ENCODE data around the gene UTF1.
"Not testable (repeated sequence)": the region's sequence is repeated elsewhere in the genome, so short reads cannot be mapped to it uniquely, and the experiment has no call there.

Gene UTF1

GRCh38 chr10:133207627-133208026 lies 22.4 kb upstream of the UTF1 start:
- FAIRE-seq: no peak

DNA sequence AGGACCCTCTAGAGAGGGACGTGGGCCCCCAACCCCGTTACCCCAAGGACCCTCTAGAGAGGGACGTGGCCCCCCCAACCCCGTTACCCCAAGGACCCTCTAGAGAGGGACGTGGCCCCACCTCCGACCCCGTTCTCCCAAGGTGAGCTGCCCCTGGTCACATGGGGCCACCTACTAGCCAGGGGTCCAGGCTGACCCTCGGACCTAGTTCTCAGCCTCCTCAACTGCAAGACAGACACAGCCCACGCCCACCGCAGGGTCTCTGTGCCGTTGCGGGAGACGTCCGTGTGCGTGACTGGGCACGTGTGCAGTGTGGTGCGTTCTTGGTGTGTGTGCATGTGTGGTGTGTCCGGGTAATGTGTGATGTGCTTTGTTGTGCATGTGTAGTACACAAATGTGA lies 21.6 kb upstream of the UTF1 start:
- FAIRE-seq: no peak
- DNase-seq (ENCODE audit: extremely low spot score, insufficient read length, low read depth): no peak

More at GRCh38 chr10:133207627-133208026, 22.4 kb upstream of the UTF1 start:
- no peak for DNase-seq (ENCODE audit: extremely low spot score, insufficient read length, low read depth)

DNA sequence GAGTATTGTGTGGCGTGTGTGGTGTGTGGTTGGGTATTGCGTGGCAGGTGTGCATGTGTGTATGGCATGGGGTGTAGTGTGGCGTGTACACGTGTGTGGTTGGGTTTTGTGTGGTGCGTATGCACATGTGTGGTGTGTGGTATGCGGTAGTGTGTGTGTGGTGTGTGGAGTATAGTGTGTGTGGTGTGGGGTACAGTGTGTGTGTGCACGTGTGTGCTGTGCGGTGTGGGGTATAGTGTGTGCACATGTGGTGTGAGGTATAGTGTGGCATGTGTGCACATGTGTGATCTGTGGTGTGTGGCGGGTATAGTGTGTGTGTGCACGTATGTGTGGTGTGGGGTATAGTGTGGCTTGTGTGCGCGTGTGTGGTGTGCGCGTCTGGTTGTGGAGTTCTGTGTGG lies 20.9 kb upstream of the UTF1 start:
- DNase-seq (ENCODE audit: extremely low spot score, insufficient read length, low read depth) (no peak), FAIRE-seq (no peak)

DNA sequence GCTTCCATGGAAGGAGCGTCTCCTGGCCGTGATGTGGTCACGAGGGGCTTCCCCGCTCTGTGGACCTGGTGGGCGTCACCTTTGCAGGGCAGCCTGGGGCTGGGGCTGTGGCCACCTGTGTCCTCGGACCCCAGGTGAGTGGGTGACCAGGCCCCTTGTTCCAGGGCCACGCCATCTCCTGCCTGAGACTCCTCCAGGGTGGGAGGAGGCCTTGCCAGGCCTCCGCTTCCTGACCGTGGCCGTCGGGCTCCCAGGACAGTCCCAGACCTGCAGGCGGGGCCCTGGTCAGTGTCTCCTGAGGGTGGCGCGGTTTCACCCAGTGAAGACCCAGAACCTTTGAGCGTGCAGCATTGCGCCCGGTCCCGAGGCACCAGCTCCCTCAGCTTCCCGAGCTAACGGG lies 20.4 kb upstream of the UTF1 start:
- DNase-seq (ENCODE audit: extremely low spot score, insufficient read length, low read depth): no peak
- no peak for FAIRE-seq

DNA sequence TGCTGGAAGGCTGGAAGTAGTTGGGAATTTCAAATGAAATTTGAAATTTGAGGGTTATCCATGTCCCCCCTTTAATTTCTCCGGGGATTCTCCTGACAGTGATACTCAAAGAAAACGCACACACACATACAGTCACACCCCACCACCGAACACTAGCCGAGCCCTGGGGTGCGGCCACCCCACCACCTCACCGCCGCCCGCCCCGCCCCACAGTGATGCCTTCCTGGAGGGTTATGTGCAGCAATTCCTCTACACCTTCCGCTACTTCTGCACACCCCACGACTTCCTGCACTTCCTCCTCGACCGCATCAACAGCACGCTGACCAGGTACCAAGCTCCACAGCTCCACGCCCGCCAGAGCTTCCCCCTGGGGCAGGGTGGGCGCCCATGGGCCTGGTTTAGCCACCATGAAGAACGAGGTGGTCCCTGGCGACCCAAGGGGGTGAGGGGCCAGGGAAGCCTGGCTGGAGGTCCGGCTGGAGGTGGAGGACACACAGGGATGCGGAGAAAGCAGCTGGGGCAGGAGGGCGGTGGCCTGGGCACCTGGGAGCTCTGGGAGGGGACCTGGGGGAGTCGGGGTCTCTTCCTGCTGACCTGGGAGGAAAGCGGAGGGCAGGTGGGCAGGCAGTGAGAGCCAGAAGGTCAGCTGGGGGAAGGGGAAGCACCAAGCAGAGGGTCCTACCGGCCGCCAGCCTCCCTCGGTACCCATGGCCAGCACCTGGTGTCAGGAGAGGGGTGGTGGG lies 19.4 kb upstream of the UTF1 start:
- DNase-seq (ENCODE audit: extremely low spot score, insufficient read length, low read depth): no peak
- FAIRE-seq: no peak

GRCh38 chr10:133211141-133211830 lies 18.7 kb upstream of the UTF1 start:
- FAIRE-seq: no peak
- DNase-seq (ENCODE audit: extremely low spot score, insufficient read length, low read depth): no peak

DNA sequence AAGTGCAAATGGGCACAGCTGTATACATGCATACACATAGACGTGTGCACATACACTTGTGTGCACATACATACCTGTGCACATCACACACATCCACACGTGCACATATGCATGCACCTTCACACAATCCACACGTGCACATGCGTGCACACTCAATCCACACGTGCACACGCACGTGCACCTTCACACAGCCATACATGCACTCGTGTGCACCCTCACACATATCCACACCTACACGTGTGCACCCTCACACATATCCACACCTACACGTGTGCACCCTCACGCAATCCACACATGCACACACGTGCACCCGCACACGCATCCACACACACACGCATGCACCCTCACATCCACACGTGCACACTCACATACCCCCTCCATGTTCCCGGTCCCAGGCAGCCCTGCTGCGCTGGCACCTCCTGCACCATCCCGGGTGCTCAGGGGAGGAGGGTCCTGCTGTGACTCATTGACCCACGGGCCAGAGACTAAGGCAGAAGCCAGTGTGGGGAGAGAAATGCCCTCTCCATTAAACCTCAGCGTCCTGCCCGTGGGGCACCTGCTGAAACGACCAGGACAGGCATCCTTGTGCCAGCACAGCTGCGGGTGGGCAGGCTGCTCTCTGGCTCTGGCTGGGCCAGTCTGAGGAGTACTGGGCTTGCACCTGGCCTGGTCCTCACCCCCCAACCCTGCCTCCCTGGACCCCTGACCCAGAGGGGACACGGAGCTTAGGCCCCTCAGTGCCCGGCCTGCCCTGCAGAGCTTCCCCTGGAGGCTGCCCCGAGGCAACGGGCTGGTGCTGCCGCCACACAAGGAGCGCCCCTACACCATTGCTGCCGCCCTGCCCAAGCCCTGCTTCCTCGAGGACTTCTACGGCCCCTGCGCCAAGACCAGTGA lies 17.8 kb upstream of the UTF1 start:
- FAIRE-seq (no peak), DNase-seq (ENCODE audit: extremely low spot score, insufficient read length, low read depth) (no peak)

DNA sequence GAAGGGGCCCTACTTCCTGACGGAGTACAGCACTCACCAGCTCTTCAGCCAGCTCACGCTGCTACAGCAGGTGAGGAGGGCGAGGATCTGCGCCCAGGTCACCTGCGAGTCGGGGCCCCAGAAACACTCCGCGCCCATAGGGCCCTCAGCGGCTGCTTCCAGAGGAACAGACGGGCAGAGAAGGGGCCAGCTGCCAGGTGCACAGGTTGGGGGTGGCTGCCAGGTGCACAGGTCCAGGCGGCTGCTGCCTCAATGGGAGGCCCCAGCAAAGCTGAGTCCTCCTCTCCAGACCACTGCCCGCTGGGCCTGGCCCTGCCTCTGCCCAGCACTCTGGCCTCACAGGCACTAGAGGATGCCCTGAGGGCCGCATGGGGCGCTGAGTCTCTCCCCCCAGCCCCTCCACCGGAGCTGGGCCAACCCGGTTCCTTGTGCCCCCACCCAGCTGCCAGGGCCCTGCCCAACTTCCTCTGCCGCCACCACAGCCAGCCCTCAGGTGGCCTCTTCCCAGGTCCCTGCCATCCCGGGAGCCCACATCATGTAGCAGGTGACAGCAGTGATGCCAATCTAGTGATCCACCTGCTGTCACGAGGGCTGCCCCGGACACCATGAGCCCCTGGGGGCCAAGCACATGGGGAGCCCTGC lies 17.0 kb upstream of the UTF1 start:
- DNase-seq (ENCODE audit: extremely low spot score, insufficient read length, low read depth): no peak
- no peak for FAIRE-seq

GRCh38 chr10:133213641-133214467 lies 16.2 kb upstream of the UTF1 start:
- DNase-seq (ENCODE audit: extremely low spot score, insufficient read length, low read depth) (no peak), FAIRE-seq (no peak)

GRCh38 chr10:133214468-133215410 lies 15.3 kb upstream of the UTF1 start:
- DNase-seq (ENCODE audit: extremely low spot score, insufficient read length, low read depth): no peak
- no peak for FAIRE-seq

GRCh38 chr10:133215586-133215985 lies 14.4 kb upstream of the UTF1 start:
- no peak for DNase-seq (ENCODE audit: extremely low spot score, insufficient read length, low read depth)

GRCh38 chr10:133216776-133217175 lies 13.2 kb upstream of the UTF1 start:
- DNase-seq (ENCODE audit: extremely low spot score, insufficient read length, low read depth): no peak
- no peak for FAIRE-seq

More at GRCh38 chr10:133215586-133215985, 14.4 kb upstream of the UTF1 start:
- no peak for FAIRE-seq

GRCh38 chr10:133217800-133218589 lies 12.0 kb upstream of the UTF1 start:
- DNase-seq (ENCODE audit: extremely low spot score, insufficient read length, low read depth): no peak
- no peak for FAIRE-seq

GRCh38 chr10:133218891-133219290 lies 11.1 kb upstream of the UTF1 start:
- DNase-seq (ENCODE audit: extremely low spot score, insufficient read length, low read depth) (no peak), FAIRE-seq (no peak)

- DNase-seq (ENCODE audit: extremely low spot score, insufficient read length, low read depth) (no peak), FAIRE-seq (no peak)
Observed at GRCh38 chr10:133219782-133220181, 10.2 kb upstream of the UTF1 start.

- no peak for FAIRE-seq
- no peak for DNase-seq (ENCODE audit: extremely low spot score, insufficient read length, low read depth)
Observed at GRCh38 chr10:133221331-133221730, 8.7 kb upstream of the UTF1 start.

- not testable (repeated sequence) for DNase-seq (ENCODE audit: extremely low spot score, insufficient read length, low read depth); FAIRE-seq
Observed at GRCh38 chr10:133221756-133222155, 8.3 kb upstream of the UTF1 start.

Measured in GM18507 (cell line).